Measurements from ENCODE around the gene CNTN6.

DNA sequence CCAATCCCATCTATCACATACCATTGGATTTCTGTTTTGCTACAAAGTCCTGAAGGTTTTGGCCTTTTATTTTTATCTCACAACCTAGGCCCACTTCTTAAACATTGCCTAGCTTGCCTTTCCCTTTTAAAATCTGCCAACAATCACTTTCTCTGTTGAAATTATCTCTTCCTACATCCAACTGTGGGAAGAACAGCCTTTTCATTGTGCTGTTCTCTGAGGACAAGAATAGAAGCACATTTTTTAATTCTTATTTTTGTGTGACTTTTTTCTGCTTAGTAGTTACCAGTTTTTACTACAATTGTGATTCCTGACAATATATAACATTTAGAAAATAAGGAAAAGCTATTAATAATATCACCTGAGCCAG, 159.2 kb downstream of the CNTN6 start:
- TF ChIP-seq ZNF223 (tag by site-specific recombination; IDR thresholded peaks at IDR 0.05) (no peak), ZNF830 (tag by site-specific recombination; IDR thresholded peaks at IDR 0.05; ENCODE audit: low read depth) (no peak), ZFHX2 (tag by site-specific recombination; conservative IDR thresholded peaks at IDR 0.05) (no peak), ZNF274 (IDR thresholded peaks at IDR 0.05; ENCODE audit: low read length) (no peak), ZNF274 (tag by site-specific recombination; IDR thresholded peaks at IDR 0.05; ENCODE audit: borderline replicate concordance) (no peak), ZNF292 (tag by site-specific recombination; IDR thresholded peaks at IDR 0.05; ENCODE audit: borderline replicate concordance, low read depth) (no peak), SP3 (tag by site-specific recombination; IDR thresholded peaks at IDR 0.05) (no peak), ZNF302 (tag by site-specific recombination; IDR thresholded peaks at IDR 0.05; ENCODE audit: low read depth) (no peak), TCF7L2 (IDR thresholded peaks at IDR 0.05; ENCODE audit: borderline replicate concordance, low read depth, low read length) (no peak), ZNF510 (tag by site-specific recombination; IDR thresholded peaks at IDR 0.05; ENCODE audit: insufficient replicate concordance) (no peak)
- TF ChIP-seq, protein P1, sequence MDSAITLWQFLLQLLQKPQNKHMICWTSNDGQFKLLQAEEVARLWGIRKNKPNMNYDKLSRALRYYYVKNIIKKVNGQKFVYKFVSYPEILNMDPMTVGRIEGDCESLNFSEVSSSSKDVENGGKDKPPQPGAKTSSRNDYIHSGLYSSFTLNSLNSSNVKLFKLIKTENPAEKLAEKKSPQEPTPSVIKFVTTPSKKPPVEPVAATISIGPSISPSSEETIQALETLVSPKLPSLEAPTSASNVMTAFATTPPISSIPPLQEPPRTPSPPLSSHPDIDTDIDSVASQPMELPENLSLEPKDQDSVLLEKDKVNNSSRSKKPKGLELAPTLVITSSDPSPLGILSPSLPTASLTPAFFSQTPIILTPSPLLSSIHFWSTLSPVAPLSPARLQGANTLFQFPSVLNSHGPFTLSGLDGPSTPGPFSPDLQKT (IDR thresholded peaks at IDR 0.05; ENCODE audit: borderline replicate concordance, low read depth, low read length), result no peak
- TF ChIP-seq, protein P2, sequence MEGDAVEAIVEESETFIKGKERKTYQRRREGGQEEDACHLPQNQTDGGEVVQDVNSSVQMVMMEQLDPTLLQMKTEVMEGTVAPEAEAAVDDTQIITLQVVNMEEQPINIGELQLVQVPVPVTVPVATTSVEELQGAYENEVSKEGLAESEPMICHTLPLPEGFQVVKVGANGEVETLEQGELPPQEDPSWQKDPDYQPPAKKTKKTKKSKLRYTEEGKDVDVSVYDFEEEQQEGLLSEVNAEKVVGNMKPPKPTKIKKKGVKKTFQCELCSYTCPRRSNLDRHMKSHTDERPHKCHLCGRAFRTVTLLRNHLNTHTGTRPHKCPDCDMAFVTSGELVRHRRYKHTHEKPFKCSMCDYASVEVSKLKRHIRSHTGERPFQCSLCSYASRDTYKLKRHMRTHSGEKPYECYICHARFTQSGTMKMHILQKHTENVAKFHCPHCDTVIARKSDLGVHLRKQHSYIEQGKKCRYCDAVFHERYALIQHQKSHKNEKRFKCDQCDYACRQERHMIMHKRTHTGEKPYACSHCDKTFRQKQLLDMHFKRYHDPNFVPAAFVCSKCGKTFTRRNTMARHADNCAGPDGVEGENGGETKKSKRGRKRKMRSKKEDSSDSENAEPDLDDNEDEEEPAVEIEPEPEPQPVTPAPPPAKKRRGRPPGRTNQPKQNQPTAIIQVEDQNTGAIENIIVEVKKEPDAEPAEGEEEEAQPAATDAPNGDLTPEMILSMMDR (tag by site-specific recombination; IDR thresholded peaks at IDR 0.05), result no peak
- TF ChIP-seq, protein P3, sequence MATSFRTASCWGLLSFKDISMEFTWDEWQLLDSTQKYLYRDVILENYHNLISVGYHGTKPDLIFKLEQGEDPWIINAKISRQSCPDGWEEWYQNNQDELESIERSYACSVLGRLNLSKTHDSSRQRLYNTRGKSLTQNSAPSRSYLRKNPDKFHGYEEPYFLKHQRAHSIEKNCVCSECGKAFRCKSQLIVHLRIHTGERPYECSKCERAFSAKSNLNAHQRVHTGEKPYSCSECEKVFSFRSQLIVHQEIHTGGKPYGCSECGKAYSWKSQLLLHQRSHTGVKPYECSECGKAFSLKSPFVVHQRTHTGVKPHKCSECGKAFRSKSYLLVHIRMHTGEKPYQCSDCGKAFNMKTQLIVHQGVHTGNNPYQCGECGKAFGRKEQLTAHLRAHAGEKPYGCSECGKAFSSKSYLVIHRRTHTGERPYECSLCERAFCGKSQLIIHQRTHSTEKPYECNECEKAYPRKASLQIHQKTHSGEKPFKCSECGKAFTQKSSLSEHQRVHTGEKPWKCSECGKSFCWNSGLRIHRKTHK (tag by site-specific recombination; IDR thresholded peaks at IDR 0.05), result no peak
- TF ChIP-seq, protein P4, sequence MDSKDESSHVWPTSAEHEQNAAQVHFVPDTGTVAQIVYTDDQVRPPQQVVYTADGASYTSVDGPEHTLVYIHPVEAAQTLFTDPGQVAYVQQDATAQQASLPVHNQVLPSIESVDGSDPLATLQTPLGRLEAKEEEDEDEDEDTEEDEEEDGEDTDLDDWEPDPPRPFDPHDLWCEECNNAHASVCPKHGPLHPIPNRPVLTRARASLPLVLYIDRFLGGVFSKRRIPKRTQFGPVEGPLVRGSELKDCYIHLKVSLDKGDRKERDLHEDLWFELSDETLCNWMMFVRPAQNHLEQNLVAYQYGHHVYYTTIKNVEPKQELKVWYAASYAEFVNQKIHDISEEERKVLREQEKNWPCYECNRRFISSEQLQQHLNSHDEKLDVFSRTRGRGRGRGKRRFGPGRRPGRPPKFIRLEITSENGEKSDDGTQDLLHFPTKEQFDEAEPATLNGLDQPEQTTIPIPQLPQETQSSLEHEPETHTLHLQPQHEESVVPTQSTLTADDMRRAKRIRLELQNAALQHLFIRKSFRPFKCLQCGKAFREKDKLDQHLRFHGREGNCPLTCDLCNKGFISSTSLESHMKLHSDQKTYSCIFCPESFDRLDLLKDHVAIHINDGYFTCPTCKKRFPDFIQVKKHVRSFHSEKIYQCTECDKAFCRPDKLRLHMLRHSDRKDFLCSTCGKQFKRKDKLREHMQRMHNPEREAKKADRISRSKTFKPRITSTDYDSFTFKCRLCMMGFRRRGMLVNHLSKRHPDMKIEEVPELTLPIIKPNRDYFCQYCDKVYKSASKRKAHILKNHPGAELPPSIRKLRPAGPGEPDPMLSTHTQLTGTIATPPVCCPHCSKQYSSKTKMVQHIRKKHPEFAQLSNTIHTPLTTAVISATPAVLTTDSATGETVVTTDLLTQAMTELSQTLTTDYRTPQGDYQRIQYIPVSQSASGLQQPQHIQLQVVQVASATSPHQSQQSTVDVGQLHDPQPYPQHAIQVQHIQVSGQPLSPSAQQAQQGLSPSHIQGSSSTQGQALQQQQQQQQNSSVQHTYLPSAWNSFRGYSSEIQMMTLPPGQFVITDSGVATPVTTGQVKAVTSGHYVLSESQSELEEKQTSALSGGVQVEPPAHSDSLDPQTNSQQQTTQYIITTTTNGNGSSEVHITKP (tag by site-specific recombination; IDR thresholded peaks at IDR 0.05), result no peak

Measured in HEK293 (cell line).